ENCODE results near the gene BCL6B. TPM values are rescaled to one million over a fixed set of nuclear protein-coding genes. Genes with fewer than 3 reads are reported as not detected.
"Not testable (repeated sequence)": the region's sequence is repeated elsewhere in the genome, so short reads cannot be mapped to it uniquely, and the experiment has no call there.

Gene BCL6B, protein sequence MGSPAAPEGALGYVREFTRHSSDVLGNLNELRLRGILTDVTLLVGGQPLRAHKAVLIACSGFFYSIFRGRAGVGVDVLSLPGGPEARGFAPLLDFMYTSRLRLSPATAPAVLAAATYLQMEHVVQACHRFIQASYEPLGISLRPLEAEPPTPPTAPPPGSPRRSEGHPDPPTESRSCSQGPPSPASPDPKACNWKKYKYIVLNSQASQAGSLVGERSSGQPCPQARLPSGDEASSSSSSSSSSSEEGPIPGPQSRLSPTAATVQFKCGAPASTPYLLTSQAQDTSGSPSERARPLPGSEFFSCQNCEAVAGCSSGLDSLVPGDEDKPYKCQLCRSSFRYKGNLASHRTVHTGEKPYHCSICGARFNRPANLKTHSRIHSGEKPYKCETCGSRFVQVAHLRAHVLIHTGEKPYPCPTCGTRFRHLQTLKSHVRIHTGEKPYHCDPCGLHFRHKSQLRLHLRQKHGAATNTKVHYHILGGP
- not detected in 2 replicates for total RNA-seq (2014; rRNA removed; shearing (Covaris generic); ENCODE audit: low replicate concordance)

GRCh38 chr17:7022781-7023571 lies at the start of gene BCL6B:
Gene BCL6B (plus strand): TSS chr17:7023050. CDS start chr17:7023672, 622 bp downstream.
- no peak for DNase-seq (ENCODE audit: low read depth)
- in situ Hi-C loops (cut with HindIII; ENCODE audit: low pct_unique_long_range_greater_than_20kb, low sequenced_read_pairs): no loop called here

DNA sequence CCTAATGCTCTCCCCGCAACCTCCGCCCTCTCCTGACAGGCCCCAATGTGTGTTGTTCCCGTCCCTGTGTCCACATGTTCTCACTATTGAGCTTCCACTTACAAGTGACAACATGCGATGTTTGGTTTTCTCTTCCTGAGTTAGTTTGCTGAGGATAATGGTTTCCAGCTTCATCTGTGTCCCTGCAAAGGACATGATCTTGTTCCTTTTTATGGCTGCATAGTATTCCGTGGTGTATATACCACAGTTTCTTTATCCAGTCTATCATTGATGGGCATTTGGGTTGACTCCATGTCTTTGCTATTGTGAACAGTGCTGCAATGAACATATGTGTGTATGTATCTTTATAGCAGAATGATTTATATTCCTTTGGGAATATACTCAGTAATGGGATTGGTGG lies 43.4 kb upstream of the BCL6B start:
- DNase-seq (ENCODE audit: low read depth); in situ Hi-C loops (cut with HindIII; ENCODE audit: low pct_unique_long_range_greater_than_20kb, low sequenced_read_pairs): not testable (repeated sequence)

DNA sequence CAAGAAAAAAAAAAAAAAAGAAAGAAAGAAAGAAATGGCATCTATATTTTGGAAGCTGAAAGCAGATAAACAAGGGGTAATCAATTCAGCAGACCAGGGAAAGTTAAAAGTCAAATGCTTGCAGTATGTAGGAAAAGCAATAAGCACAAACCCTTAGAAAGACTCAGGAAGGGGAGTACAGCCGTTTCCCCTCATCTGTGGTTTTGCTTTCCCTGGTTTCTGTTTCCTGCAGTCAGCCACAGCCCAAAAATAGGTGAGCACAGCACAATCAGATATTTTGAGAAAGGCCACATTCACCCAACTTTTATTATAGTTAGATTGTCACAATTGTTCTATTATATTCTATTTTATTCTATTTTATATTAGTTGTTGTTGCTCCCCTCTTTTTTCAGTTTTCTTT lies 41.4 kb upstream of the BCL6B start:
- no peak for DNase-seq (ENCODE audit: low read depth)
- in situ Hi-C loops (cut with HindIII; ENCODE audit: low pct_unique_long_range_greater_than_20kb, low sequenced_read_pairs): no loop called here

GRCh38 chr17:6985266-6985665 lies 37.6 kb upstream of the BCL6B start:
- in situ Hi-C loops (cut with HindIII; ENCODE audit: low pct_unique_long_range_greater_than_20kb, low sequenced_read_pairs): no loop called here
- DNase-seq (ENCODE audit: low read depth): no peak

DNA sequence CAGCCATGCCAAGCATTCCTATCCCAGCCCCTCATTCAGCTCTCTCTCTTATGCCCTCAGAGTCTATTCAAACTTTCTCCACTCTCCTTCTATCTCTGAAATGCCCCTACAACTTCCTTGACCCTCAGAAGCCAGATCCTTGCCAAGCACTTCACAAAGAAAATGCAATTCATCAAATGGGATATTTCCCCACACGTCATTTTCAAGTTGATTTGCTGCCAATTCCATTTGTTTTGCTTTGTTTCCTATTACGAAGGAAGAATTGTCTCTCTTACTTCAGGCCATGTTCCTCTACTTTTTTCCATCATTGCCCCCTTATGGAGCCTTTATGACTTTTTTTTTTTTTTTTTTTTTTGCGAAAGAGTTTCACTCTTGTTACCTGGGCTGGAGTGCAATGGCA lies 36.2 kb upstream of the BCL6B start:
- in situ Hi-C loops (cut with HindIII; ENCODE audit: low pct_unique_long_range_greater_than_20kb, low sequenced_read_pairs): no loop called here
- DNase-seq (ENCODE audit: low read depth): no peak

DNA sequence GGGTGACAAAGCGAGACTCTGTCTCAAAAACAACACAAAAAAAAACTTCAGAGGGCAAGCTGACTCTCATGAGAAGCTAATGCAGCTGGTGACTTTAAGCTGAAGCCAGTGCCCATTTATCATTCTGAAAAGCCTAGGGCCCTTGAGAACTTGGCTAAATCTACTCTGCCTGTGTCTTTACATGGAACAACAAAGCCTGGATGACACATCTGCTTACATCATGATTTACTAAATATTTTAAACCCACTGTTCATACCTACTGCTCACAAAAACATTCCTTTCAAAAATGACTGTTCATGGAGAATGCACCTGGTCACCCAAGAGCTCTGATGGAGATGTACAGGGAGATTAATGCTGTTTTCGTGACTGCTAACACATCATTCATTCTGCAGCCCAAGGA lies 33.1 kb upstream of the BCL6B start:
- no peak for DNase-seq (ENCODE audit: low read depth)

GRCh38 chr17:6993613-6994056 lies 29.2 kb upstream of the BCL6B start:
- in situ Hi-C loops (cut with HindIII; ENCODE audit: low pct_unique_long_range_greater_than_20kb, low sequenced_read_pairs); DNase-seq (ENCODE audit: low read depth): not testable (repeated sequence)

More for the DNA sequence above, 33.1 kb upstream of the BCL6B start:
- in situ Hi-C loops (cut with HindIII; ENCODE audit: low pct_unique_long_range_greater_than_20kb, low sequenced_read_pairs): no loop called here

- in situ Hi-C loops (cut with HindIII; ENCODE audit: low pct_unique_long_range_greater_than_20kb, low sequenced_read_pairs): no loop called here
- DNase-seq (ENCODE audit: low read depth): no peak
These were observed 28.7 kb upstream of the BCL6B start for GRCh38 chr17:6994118-6994598.

DNA sequence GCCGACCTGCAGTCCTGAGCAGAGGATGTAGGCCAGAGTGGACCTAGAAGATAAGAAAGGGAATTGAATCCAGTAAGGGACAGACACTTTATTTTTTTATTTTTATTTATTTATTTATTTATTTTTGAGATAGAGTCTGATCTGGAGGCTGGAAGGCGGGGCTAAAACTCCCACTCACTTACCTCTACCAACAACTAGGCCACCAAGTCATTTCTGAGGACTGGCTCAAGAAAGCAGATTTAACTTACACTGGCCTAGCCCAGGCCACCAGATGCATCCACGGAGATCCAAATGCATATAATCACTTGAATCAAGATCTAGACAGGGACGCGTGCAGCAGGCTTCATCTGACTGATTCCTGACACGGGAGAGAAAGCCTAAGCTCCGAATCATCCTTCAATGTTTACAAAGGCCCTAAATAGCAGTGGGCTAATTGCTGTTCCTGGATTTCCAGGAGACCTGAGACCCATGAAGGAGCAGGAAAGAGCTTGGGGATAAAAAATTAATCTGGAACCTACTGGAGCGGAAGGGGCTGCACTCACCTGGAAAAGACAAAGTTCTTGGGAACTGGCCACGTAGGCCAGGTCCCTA lies 28.1 kb upstream of the BCL6B start:
- DNase-seq (ENCODE audit: low read depth): peak; percentile 35
- in situ Hi-C loops (cut with HindIII; ENCODE audit: low pct_unique_long_range_greater_than_20kb, low sequenced_read_pairs): no loop called here

DNA sequence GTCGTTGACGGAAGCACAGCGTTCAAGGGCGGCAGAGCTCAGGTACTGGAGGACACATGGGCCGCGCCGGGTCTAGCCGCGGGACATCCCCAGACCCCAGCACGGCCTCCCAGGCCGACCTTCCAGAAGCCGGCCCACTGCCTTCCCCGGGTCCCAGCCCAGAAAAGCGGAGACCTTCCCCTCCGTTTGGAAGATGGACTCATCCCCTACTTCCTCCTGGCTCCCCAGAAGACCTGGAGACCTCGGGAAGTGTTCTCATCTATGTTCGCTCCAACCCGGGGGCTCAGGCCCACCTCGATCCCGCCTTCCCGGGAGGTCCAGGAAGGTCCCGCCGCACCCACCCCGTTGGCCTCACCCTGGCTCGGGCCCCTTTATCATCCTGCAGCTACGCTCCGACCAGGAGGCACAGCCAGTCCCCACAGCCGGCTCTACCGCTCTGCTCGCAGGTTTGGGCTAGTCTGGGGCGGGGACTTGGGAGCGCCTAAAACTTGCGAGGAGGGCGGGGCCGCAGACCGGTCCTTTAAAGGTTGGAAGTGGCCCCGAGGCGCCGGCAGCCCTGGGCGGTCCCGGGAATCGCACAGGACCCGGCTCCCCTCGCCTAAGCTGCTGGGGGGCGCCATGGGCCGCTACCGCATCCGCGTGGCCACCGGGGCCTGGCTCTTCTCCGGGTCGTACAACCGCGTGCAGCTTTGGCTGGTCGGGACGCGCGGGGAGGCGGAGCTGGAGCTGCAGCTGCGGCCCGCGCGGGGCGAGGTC lies 27.2 kb upstream of the BCL6B start, which contains the start of gene ALOX12:
TSS of gene ALOX12 (plus strand) at position 550 of the 756 bp plus-strand sequence. CDS start at position 619, 69 bp downstream.
- in situ Hi-C loops (cut with HindIII; ENCODE audit: low pct_unique_long_range_greater_than_20kb, low sequenced_read_pairs): no loop called here

GRCh38 chr17:6996256-6997011 lies 26.4 kb upstream of the BCL6B start:
- in situ Hi-C loops (cut with HindIII; ENCODE audit: low pct_unique_long_range_greater_than_20kb, low sequenced_read_pairs): no loop called here
- DNase-seq (ENCODE audit: low read depth): no peak

More for the DNA sequence above, 27.2 kb upstream of the BCL6B start, which contains the start of gene ALOX12:
- DNase-seq (ENCODE audit: low read depth): no peak

- DNase-seq (ENCODE audit: low read depth): peak; percentile 11
- in situ Hi-C loops (cut with HindIII; ENCODE audit: low pct_unique_long_range_greater_than_20kb, low sequenced_read_pairs): no loop called here
These were observed 25.7 kb upstream of the BCL6B start for GRCh38 chr17:6997171-6997570.

- DNase-seq (ENCODE audit: low read depth): no peak
- in situ Hi-C loops (cut with HindIII; ENCODE audit: low pct_unique_long_range_greater_than_20kb, low sequenced_read_pairs): no loop called here
These were observed 23.9 kb upstream of the BCL6B start for GRCh38 chr17:6998855-6999508.

GRCh38 chr17:7001318-7001961 lies 21.4 kb upstream of the BCL6B start:
- no peak for DNase-seq (ENCODE audit: low read depth)
- in situ Hi-C loops (cut with HindIII; ENCODE audit: low pct_unique_long_range_greater_than_20kb, low sequenced_read_pairs): no loop called here

GRCh38 chr17:7002288-7003047 lies 20.4 kb upstream of the BCL6B start:
- no peak for DNase-seq (ENCODE audit: low read depth)
- in situ Hi-C loops (cut with HindIII; ENCODE audit: low pct_unique_long_range_greater_than_20kb, low sequenced_read_pairs): no loop called here

- in situ Hi-C loops (cut with HindIII; ENCODE audit: low pct_unique_long_range_greater_than_20kb, low sequenced_read_pairs): no loop called here
- no peak for DNase-seq (ENCODE audit: low read depth)
These were observed 19.1 kb upstream of the BCL6B start for GRCh38 chr17:7003745-7004144.

All from Caki2 (cell line).